Measurements from ENCODE around the gene PLS1.
"Not testable (repeated sequence)": the region's sequence is repeated elsewhere in the genome, so short reads cannot be mapped to it uniquely, and the experiment has no call there.

PLS1 gene, protein sequence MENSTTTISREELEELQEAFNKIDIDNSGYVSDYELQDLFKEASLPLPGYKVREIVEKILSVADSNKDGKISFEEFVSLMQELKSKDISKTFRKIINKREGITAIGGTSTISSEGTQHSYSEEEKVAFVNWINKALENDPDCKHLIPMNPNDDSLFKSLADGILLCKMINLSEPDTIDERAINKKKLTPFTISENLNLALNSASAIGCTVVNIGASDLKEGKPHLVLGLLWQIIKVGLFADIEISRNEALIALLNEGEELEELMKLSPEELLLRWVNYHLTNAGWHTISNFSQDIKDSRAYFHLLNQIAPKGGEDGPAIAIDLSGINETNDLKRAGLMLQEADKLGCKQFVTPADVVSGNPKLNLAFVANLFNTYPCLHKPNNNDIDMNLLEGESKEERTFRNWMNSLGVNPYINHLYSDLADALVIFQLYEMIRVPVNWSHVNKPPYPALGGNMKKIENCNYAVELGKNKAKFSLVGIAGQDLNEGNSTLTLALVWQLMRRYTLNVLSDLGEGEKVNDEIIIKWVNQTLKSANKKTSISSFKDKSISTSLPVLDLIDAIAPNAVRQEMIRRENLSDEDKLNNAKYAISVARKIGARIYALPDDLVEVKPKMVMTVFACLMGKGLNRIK

DNA sequence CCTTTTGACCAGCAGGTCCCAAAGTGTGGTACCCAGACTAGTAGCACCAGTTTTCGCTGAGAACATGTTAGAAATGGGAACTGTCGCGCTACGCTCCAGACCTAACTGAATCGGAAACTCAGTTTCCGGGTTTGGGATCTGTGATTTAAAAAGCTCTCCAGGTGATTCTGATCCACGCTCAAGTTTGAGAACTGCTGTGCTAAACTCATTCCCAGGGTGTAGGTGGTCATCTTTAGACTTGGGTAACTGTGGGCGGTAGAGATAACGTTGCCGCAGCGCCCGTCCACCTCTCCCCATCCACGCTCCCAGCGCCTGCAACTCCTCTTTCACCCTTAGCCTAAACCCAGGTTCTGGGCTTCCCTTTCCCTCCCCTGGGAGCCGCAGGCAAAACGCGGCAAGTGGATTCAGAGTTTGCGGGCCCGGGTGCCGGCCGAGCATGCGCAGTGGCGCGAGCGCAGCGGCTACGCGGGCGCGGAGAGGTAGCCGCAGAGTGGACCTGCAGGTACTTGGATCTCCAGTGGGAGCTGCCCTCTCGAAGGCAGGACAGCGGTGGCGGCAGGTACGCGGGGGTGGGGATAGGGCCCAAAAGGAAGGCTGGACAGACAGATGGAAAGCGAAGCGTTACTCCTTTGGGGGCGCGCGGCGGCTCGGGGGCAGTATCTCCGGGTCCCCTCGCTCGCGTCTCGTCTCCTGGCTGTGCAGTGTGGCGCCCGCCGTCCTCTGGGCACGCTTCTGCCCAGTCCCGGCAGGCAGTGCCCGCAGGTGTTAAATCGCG, at the start of gene PLS1:
Gene PLS1, plus strand, starts transcription at position 443 of the 775 bp plus-strand sequence. CDS start 67,845 bp downstream, outside the sequence.
- peak; percentile 53 to 54 for DNase-seq (ENCODE audit: low read depth in 2 of 2)

DNA sequence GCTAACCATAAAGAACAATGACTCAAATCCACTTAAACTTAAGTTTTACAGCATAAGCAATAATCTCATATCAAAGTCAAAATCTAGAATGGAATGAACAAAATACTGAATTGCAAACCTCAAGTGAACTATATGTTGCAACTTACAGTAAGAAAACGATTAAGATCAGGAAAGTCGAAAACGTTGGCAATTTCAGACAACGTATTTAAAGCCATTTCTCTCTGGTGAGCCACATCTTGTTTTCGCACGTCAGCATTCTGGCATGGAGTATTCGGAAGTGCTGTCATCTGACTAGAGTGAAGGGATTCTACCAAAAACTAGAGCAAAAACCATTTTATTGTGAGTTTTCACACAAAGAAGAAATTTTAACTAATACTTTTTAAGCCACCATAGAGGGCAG, 46.2 kb upstream of the PLS1 start:
- DNase-seq (ENCODE audit: low read depth in 2 of 2), result no peak

DNA sequence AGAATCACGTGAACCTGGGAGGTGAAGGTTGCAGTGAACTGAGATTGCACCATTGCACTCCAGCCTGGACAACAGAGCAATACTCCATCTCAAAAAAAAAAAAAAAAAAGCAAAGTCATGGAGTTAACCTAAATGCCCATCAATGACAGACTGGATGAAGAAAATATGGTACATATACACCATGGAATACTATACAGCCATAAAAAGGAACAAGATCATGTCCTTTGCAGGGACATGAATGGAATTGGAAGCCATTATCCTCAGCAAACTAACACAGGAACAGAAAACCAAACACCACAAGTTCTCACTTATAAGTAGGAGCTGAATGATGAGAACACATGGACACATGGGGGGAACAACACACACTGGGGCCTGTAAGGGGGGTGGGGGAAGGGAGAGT, 43.6 kb upstream of the PLS1 start:
- not testable (repeated sequence) for DNase-seq (ENCODE audit: low read depth in 2 of 2)

DNA sequence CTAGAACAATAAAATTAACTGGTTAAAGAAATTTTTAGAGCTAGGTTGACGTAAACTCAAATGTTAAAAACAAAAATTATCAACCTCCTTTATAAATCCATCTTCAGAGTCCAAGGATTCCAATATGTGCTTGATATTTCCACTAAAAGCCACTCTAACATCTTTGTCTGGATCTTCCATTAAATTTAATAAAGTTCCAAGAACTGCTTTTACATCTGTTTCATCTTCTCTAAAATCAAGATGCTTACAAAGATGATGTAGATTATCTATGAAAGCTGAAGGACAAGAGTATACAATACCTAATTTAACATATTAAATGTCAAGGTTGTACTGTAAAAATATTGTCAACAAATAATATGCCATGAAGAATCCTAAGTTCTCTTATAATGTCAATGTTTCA, 42.5 kb upstream of the PLS1 start:
- no peak for DNase-seq (ENCODE audit: low read depth in 2 of 2)

DNA sequence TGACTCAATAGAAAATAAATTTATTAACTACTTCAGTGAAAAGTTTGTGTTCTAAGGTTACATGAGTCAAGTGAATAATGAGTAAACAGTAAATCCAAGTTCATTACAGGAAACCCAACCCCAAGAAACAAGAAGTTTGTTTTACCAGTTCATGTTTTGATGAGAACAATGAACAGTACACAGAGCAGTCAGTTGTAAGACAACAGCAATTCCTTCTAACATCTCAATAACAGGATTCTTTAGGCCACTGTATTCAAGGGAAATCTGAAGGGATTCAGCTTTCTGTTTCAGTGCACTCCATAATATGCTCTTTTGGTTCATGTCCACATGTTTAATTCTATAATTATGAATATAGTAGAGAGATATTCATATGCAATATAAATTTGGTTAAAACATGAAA, 36.1 kb upstream of the PLS1 start:
- DNase-seq (ENCODE audit: low read depth in 2 of 2), result no peak

DNA sequence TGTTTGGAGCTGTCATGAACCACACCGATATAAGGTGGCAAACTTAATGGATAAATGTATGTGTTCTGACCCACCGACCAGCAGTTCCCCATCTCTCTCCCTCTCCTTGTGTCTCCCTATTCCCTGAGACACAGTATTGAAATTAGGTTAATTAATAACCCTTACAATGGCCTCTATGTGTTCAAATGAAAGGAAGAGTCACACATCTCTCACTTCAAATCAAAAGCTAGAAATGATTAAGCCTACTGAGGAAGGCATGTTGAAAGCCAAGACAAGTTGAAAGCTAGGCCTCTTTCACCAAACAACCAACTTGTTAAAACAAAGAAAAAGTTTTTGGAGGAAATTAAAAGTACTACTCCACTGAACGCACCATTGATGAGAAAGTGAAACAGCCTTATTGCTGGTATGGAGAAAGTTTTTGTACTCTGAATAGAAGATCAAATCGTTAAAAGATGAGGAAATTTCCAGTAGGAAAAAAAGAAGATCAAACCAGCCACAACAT, 32.6 kb upstream of the PLS1 start:
- no peak for DNase-seq (ENCODE audit: low read depth in 2 of 2)

DNA sequence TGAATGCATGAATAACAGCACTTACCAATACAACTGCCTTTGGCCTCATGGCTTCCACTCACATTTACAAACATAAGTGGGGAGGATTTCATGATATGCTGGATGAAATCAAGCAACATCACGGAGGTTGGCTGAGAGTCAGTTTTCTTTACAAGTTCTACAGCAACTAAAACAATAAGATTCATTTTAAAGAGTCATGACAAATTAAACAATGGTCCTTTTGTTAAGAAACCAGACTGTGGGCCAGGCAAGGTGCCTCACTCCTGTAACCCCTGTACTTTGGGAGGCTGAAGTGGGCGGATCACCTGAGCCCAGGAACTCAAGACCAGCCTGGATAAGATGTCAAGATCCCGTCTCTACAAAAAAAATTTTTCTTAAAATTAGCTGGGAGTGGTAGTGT, 30.1 kb upstream of the PLS1 start:
- DNase-seq (ENCODE audit: low read depth in 2 of 2), result no peak

DNA sequence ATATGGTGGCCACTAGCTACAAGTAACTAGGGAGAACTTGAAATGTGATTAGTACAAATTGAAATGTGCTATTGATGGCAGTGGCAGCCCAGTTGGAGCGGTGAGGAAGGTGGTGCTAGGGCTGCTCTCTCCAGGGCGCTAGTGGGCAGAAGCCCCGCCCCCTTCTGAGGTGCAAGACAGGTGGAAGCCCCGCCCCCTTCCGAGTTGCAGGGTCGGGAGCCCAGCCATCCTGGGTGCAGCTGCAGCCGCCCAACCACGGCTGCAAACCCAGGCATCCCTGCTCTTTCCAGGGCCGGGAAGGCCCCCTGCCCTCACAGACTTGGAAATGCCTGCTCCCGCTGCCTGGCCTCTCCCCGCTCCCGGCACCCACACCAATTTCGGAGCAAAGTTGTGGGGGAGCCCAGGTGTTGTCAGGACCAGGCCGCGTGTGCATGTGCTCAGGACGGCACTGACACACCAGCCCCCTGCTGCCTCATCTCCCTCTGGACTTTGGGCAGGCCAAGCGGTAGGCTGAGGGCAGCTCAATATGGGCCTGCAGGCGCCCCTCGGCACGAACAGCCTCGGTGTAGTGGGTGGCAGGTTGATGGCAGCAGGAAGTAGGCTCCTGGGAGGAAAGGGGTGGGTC, 27.7 kb upstream of the PLS1 start:
- DNase-seq (ENCODE audit: low read depth in 2 of 2), result no peak

DNA sequence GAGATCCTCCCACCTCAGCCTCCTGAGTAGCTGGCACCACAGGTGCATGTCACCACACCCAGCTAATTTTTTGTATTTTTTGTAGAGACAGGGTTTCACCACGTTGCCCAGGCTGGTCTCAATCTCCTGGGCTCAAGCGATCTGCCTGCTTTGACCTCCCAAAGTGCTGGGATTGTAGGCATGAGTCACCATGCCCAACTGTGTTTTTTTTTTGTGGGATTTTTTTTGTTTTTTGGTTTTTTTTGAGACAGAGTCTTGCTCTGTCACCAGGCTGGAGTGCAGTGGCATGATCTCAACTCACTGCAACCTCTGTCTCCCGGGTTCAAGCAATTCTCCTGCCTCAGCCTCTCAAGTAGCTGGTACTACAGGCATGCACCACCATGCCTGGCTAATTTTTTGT, 26.8 kb upstream of the PLS1 start:
- not testable (repeated sequence) for DNase-seq (ENCODE audit: low read depth in 2 of 2)

DNA sequence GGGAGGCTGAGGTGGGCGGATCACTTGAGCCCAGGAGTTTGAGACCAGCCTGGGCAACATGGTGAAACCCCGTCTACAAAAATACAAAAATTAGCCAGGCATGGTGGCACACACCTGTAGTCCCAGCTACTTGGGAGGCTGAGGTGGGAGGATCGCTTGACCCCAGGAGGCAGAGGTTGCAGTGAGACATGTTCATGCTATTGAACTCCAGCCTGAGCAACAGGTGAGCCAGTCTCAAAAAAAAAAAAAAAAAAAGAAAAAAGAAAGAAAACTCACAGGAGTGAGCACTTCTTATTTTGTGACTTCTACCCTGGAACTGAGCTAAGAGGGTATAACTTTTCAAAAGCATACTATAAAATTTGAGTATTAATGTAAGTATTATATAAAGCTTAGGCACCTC, 22.0 kb upstream of the PLS1 start:
- not testable (repeated sequence) for DNase-seq (ENCODE audit: low read depth in 2 of 2)

DNA sequence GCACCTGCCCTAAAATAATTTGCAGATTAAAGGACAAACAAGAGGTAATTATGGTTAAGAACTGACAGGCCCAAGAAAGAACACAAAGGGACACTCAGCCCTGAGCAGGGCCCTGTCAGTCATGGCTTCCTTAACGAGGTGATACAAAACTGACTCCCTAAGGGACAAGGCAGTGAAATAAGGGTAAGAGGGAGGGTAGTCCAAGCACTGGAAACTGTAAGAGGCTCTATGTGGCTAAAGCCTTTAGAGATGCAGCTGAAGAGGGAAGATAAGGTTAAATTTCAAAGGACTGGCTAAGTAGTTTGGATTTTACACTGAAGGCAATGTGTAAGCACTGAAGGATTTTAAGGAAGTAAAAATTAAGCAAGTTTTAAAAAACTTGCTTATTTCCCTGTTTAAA, 21.5 kb upstream of the PLS1 start:
- no peak for DNase-seq (ENCODE audit: low read depth in 2 of 2)

DNA sequence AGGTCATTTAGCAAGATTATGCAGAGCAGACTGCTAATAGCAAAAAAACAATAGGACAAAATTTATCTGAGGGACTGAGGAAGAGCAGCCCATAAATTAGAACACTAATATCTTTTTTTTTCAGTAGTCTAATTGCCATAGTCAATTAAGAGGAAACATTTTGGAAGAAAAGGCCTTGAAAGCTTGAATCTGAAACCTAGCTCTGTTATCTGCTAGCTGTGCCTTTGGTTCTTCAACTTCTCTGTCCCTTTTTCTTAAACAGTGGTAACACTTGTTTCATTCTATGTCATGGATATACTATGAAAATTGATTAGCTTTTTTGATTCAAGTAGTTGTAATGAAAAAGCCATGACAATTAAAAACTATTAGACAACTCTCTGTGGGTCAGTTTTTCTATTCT, 19.4 kb upstream of the PLS1 start:
- DNase-seq (ENCODE audit: low read depth in 2 of 2), result no peak

DNA sequence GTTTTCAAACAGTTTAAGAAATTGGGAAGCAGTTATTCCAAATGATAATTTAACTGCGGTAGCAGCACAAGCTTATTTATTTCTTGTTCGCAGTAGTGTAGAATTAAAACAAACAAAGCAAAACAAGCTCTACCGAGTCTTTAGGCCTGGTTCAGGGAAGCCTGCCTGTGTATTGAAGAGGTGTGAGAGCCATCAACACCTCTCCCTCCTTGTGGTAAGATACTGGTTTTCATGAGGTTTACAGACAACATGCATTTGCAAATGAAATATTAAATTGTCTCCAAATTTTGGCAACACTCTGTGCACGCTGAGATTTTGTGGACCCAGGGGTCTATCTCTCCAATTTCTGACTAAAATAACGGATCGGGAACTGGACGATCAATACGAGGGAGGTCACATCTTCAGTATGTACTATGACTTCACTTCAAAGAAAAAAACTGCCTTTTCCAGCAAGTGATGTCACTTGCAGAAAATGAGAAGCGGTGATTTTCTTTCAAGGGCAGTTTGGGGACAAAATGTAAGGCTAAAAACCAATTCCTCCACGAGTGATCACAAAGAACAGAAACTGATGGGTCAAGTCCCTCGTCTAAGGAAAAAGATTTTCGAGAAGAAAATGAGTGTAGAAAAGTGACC, 18.4 kb upstream of the PLS1 start:
- no peak for DNase-seq (ENCODE audit: low read depth in 2 of 2)

DNA sequence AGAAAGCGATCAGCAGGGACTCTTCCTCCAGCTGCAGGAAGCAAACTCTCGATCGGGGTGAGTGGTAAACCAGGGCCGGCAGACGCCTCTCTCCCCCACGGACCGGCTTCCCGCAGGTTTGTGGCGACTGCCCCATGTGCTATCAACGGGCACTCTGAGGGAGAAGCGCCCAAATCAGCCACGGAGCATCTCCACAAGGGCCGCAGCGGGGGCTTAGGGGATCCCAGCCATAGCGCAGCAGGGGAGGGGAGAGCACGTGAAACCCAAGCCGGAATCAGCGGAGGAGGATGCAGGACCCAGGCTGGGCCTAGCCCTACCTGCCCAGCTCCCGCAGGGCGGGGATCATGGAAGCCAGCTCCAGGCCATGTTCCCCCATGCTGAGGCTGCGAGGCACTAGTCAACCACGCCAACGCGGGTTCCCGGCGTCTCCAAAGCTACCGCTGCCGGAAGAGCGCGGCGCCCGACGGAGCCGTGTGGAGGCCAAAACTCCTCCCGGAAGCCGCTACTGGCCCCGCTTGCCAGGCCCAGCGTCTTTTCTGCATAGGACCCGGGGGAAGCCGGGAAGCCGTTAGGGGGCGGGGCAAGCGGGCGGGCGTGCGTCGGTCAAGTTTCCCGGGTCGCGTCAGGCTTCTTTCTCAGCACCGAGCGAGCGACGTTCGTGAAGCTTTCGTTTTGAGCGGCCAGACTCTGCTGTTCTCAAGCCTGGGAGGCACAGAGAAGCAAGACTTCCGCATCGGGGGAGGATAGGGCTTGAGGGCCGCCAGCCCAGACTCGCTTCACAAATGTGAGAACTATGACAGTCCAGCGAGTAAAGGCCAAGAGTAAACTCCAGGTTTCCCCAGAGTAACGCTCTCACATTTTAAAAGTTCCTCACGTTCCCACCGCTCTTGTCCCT, 17.6 kb upstream of the PLS1 start, which contains the start of gene ATR:
Gene ATR, minus strand, starts transcription at position 405 of the 895 bp plus-strand sequence. Its CDS starts 29 bp downstream, at position 376.
- DNase-seq (ENCODE audit: low read depth in 2 of 2), result peak; percentile 91 to 93

DNA sequence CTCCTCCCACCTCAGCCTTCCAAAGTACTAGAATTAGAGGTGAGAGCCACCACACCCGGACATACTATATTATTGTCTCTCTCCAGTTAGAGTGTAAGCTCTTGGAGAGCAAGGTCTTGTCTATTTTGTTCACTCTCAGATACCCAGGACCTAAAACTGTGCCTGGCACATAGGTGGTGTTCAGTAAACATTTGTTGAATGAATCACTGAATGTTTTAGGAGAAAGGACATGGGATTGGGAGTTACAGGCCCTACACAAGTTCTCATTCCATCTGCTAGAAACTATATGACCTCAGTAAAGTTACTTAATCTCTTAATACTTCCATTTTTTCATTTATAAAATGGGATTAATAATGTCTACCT, 16.2 kb upstream of the PLS1 start:
- no peak for DNase-seq (ENCODE audit: low read depth in 2 of 2)

DNA sequence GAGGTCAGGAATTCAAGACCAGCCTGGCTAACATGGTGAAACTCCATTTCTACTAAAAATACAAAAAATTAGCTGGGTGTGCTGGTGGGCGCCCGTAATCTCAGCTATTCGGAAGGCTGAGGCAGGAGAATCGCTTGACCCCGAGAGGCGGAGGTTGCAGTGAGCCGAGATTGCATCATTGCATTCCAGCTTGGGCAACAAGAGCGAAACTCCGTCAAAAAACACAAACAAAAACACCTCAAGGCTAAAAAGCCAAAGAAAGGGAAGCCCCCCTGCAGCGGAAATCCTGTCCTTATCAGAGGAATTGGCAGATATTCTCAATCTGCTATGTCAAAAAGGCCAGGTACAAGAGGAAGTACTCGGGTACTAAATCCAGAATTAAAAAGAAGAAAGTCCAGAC, 15.1 kb upstream of the PLS1 start:
- DNase-seq (ENCODE audit: low read depth in 2 of 2), result not testable (repeated sequence)

DNA sequence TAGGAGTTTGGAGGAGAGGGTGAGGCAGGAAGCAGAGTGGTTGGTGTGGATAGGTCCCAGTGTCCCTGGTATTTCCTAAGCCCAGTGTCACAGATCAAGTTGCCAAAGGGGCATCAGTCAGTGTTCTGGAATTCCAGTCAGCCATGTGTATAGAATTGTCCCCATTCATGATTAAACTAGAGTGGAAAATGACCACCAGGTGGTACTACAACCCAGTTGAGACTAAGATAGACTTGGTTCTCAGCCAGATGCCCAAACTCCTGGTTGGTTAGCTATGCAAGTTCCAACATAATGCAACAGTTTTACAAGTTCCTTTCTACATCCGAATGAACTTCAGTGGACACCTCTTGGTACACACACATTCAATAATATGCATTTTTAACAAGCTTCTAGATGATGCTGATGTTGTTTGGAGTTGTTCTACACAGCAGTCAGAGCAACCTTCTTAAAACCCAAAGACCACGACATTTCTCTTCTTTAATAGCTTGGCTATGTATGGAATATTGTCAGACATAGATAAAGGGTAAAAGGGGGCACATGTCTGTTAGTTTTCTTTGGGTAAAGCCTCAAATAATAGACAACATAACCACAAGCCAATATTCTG, 9.3 kb upstream of the PLS1 start:
- peak; percentile 42 for DNase-seq (ENCODE audit: low read depth in 2 of 2)

DNA sequence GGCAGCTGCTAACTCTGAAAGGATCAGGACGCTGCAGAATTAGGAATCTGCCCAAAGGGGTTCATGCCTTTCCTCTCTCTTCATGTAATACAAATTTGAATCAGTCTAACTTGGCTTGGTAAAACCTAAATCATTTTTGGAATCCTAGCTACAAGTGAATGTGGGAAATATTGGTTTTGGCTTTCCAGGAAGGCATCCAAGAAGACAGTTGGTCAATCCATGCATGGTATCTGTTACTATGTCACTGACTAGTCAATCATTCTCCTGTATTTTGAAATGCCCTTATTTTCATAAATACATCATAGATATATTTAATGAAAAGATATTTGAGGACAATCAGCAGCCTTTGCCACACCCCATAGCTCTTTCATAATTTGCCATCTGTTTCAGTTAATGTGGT, 7.5 kb upstream of the PLS1 start:
- no peak for DNase-seq (ENCODE audit: low read depth in 2 of 2)

DNA sequence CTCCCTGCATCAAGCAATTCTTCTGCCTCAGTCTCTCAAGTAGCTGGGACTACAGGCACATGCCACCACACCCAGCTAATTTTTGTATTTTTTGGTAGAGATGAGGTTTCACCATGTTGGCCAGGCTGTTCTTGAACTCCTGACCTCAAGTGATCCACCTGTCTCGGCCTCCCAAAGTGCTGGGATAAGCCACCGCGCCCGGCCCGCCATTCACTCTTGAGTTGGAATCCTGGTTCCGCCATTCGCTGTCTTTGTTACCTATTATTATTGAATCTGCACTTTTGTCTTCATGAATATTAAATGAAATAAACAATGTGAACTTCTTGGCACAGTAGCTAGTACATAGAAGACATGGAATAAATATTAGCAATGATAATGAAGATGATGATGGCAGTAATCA, 3.9 kb upstream of the PLS1 start:
- not testable (repeated sequence) for DNase-seq (ENCODE audit: low read depth in 2 of 2)

DNA sequence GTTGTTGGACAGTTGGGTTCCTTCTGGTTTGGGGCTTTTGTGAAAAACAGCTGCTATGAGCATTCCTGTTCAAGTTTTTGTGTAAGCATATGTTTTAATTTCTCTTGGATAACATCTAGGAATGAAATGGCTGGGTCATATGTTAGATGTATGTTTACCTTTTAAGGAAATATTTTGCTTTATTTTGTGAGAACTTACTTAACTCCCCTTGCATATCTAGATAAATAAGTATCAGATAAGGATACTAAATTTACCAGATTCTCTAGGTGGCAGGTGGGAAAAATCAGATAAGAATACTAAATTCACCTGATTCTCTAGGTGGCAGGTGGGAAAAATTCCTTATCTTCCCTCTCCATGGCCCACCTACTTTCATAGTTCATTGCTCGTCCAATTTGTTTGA, 1.1 kb upstream of the PLS1 start:
- no peak for DNase-seq (ENCODE audit: low read depth in 2 of 2)

All from fibroblast of skin of left quadriceps (primary cell).